Neural progenitor cell (in vitro differentiated cells): ENCODE measurements around the gene HLA-DQB1.

Source experiments
- CTCF ChIP-seq: fragments of 200-600 bp; sonication (generic); IDR thresholded peaks from 2 replicates; pipeline ENCODE4 v1.5.1; 2017; ENCODE audit warnings: antibody characterized with exemption, mild to moderate bottlenecking
- EZH2 ChIP-seq: fragments of 200-600 bp; sonication (generic); IDR thresholded peaks from 2 replicates; pipeline ENCODE4 v1.6.1; 2017; ENCODE audit warnings: antibody characterized with exemption, mild to moderate bottlenecking, moderate library complexity
- EZH2phosphoT487 ChIP-seq: fragments of 200-600 bp; sonication (generic); IDR thresholded peaks from 2 replicates; pipeline ENCODE4 v1.6.1; 2017; ENCODE audit warnings: antibody characterized with exemption

- TF ChIP-seq CTCF = no peak
- TF ChIP-seq EZH2phosphoT487 = no peak
- no peak for TF ChIP-seq EZH2
These were observed 39.2 kb downstream of the HLA-DQB1 start for GRCh38 chr6:32627249-32627648.
